BE2C (cell line): ENCODE measurements around the gene ECT2L.

Experiments
- DNase-seq: peaks from one replicate; pipeline ENCODE4 v3.0.0-alpha.2; 2020
- H3K27me3 ChIP-seq: fragments of 250-450 bp; sonication (Bioruptor Pico); 2 replicates; pipeline ENCODE4 v1.5.1; 2020; ENCODE audit warnings: mild to moderate bottlenecking
- H3K36me3 ChIP-seq: fragments of 250-450 bp; sonication (Bioruptor Pico); 2 replicates; pipeline ENCODE4 v1.5.1; 2020; ENCODE audit warnings: mild to moderate bottlenecking
- H3K4me1 ChIP-seq: fragments of 250-450 bp; sonication (Bioruptor Pico); 2 replicates; pipeline ENCODE4 v1.5.1; 2020
- H3K4me3 ChIP-seq: 2 replicates; pipeline ENCODE4 v1.5.1; 2011; ENCODE audit warnings: low read depth, low read length
- H3K9me3 ChIP-seq: fragments of 250-450 bp; sonication (Bioruptor Pico); 2 replicates; pipeline ENCODE4 v1.5.1; 2020
- CTCF ChIP-seq: IDR thresholded peaks from 2 replicates; pipeline ENCODE4 v1.5.1; 2012; ENCODE audit warnings: mild to moderate bottlenecking, low read depth, low read length

Gene ECT2L

DNA sequence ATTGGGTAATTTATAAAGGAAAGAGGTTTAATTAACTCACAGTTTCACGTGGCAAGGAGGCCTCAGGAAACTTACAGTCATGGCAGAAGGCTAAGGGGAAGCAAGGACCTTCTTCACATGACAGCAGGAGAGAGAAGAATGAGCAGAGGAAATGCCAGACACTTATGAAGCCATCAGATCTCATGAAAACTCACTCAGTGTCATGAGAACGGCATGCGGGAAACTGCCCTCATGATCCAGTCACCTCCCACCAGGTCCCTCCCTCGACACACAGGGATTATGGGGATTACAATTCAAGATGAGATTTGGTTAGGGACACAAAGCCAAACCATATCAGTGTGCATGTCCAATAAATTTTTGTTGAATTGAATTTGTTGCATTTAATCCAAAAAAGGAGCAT is 52.0 kb downstream of the ECT2L start:
- DNase-seq, result no peak
- no peak for TF ChIP-seq CTCF
- Histone ChIP-seq H3K9me3 (no peaks in the 10 kb centered on the region), H3K36me3 (no peaks in the 10 kb centered on the region), H3K4me3 (no peak overlapping the region), H3K4me1 (no peaks in the 10 kb centered on the region), H3K27me3 (no peaks in the 10 kb centered on the region)

- Histone ChIP-seq H3K4me1 (no peaks in the 10 kb centered on the region), H3K36me3 (no peaks in the 10 kb centered on the region), H3K27me3 (no peaks in the 10 kb centered on the region), H3K9me3 (no peaks in the 10 kb centered on the region), H3K4me3 (no peak overlapping the region)
- DNase-seq, result no peak
- TF ChIP-seq CTCF, result no peak
Measured at GRCh38 chr6:138848461-138848860, 52.6 kb downstream of the ECT2L start.

- Histone ChIP-seq H3K36me3 (no peaks in the 10 kb centered on the region), H3K4me3 (no peak overlapping the region), H3K27me3 (no peaks in the 10 kb centered on the region; the same call in 1 of the 2 replicates), H3K4me1 (no peaks in the 10 kb centered on the region), H3K9me3 (no peaks in the 10 kb centered on the region)
- DNase-seq, result no peak
- no peak for TF ChIP-seq CTCF
Measured at GRCh38 chr6:138849791-138850190, 53.9 kb downstream of the ECT2L start.

- no peak for DNase-seq
- H3K27me3 ChIP-seq, result no peaks in the 10 kb centered on the region; the same call in 1 of the 2 replicates
- TF ChIP-seq CTCF, result no peak
- no peaks in the 10 kb centered on the region for H3K9me3 ChIP-seq
- H3K36me3 ChIP-seq, result no peaks in the 10 kb centered on the region
- no peak overlapping the region for H3K4me3 ChIP-seq
- H3K4me1 ChIP-seq, result no peaks in the 10 kb centered on the region
Measured at GRCh38 chr6:138856654-138857053, 60.8 kb downstream of the ECT2L start.

- TF ChIP-seq CTCF, result no peak
- no peaks in the 10 kb centered on the region for H3K9me3 ChIP-seq
- no peaks in the 10 kb centered on the region; the same call in 1 of the 2 replicates for H3K27me3 ChIP-seq
- H3K4me3 ChIP-seq, result no peak overlapping the region
- no peak for DNase-seq
- H3K36me3 ChIP-seq, result no peaks in the 10 kb centered on the region
- H3K4me1 ChIP-seq, result no peaks in the 10 kb centered on the region
Measured at GRCh38 chr6:138857775-138858174, 61.9 kb downstream of the ECT2L start.

DNA sequence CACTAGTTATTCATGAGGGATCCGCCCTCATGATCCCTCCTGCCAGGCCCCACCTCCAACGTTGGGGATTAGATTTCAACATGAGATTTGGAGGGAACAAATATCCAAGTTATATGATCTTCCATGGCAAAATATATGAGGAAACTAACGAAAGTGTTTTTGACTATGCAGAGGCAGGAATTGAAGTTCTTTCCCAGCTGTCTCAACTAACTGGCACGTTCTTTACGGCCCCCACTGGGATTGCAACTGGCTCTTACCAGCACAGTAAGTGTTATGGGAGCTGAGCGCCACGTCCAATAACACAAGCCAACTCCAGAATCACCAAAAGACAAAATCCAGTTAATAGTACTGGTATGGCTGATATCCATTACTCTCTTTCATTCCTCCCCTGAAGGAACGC is 66.6 kb downstream of the ECT2L start:
- H3K4me3 ChIP-seq, result no peak overlapping the region
- H3K27me3 ChIP-seq, result no peaks in the 10 kb centered on the region
- H3K4me1 ChIP-seq, result no peaks in the 10 kb centered on the region
- H3K9me3 ChIP-seq, result no peaks in the 10 kb centered on the region
- DNase-seq, result no peak
- TF ChIP-seq CTCF, result no peak
- H3K36me3 ChIP-seq, result no peaks in the 10 kb centered on the region
